GM15510 (cell line): Measurements from ENCODE around the gene DDX6.

Source experiments
- POLR2A ChIP-seq: IDR thresholded peaks from 3 replicates; pipeline ENCODE4 v1.6.1; 2011; ENCODE audit warnings: borderline replicate concordance; ENCODE audit not compliant: insufficient read length; ENCODE audit errors: extremely low read depth

Gene DDX6

DNA sequence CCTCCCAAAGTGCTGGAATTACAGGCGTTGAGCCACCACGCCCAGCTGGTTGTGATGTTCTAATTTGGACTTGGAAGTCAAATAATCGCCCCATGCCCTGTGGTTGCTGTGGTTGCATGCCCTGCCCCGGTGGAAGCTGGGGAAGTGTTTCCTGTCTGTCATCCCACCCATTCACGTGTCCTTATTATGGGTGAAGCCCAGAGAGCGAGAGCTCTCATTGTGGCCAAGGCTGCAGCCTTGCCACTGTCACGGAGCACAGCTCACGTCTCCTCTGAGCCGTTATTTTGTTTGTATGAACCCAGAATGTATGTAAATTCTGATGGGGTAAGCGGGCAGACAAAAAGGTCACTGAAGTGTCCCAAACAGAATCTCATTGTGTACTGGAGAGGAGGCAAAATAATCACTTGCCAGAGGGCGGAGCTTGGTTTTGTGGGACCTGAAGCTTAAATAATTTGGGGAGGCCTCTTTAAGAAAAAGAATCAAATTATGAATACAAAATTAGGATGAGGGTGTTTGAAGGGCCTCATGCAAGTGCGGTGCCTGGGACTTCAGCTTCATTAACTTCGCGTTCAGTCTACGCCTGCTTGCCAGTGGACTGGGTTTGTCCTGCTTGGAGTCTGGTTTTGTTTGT lies 85.7 kb downstream of the DDX6 start:
- TF ChIP-seq POLR2A: no peak

DNA sequence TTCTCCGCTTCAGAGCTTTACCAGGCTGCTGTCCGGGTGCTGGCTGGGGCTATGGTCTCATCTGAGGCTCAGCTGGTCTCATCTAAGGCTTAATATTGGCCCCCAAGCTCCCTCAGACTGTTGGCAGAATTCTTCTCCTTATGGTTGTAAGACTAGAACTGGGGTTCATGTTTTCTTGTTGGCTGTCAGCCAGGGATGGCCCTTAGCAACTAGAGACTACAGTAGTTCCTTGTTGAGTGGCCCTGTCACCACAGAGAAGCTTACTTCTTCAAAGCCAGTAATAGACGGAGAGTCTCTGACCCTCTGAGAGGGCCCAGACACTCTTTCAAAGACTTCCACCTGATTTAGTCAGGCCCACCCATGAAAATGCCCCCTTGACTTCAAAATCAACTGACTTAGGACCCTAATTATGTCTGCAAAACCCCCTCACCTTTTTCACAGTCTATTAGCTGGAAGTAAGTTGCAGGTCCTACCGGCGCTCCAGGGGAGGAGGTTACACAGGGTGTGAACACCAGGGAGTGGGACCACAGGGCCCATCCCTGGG lies 87.3 kb downstream of the DDX6 start:
- TF ChIP-seq POLR2A: no peak

GRCh38 chr11:118699506-118700220 lies 91.3 kb downstream of the DDX6 start:
- TF ChIP-seq POLR2A: no peak
